HuH-7 (cell line): ENCODE data around the gene DNLZ.
"Not testable (repeated sequence)": the region's sequence is repeated elsewhere in the genome, so short reads cannot be mapped to it uniquely, and the experiment has no call there.

Experiments used
- DNase-seq: peaks from one replicate; pipeline ENCODE4 v3.0.0; 2011; ENCODE audit warnings: low spot score

DNLZ gene

DNA sequence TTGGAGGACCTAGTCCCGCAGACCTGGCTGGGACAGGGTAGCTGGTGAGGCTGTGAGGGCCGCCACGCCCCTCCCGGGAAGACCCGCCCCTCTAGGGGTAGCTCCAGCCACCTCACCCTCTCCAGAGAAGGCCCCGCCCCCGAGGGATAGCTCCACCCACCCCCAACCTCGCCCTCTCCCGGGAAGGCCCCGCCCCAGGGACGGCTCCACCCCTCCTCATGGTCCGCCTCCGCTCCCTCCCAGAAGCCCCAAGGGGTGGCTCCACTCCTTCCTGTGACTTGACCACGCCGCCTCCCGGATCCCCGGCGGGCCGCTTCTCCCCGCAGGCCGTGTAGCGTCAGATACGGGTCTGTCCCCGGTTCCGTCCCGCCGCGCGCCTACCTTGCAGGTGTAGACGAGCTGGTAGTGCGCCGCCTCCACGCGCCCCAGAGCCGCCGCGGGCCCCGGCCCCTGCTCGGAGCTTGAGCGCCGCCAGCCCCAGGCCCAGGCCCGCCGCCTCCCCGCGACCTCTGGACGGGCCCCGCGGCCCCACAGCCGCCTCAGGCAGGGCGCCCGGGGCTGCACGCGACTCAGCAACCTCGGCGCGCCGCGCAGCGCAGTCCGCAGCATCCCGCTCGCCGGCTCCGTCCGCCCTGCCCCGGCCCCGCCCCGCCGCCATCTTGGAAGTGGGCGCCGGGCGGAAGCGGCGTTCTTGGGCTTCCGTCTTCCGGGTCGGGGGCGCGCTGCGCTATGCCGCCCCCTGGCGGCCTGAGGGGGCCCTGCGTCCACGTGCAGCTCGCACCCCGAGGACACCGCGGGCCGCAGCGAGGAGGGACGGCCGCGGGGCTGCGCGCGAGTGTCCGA, at the start of gene DNLZ:
DNLZ (minus strand) TSS at position 639 of the 843 bp plus-strand sequence; CDS start at position 609, 30 bp downstream.
- peak; percentile 99 for DNase-seq

DNA sequence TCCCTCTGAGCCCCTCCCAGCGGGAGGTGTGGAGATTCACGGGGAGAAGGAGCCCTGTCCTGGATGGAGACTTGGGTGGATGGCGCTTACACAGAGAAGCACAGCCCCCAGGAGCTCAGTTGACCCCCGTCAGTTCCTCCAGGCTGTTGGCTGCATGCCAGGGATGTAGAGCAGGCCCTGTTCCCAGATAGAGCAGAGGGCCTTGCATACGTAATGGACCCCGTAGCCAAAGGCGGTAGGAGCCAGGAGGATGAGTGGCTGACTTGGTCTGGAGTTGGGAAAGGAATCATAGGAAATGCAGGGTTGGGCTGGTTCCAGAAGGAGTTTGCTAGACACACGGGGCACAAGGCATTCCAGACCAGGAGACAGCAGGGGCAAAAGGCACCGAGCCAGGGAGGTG, 49.4 kb upstream of the DNLZ start:
- DNase-seq, result no peak

DNA sequence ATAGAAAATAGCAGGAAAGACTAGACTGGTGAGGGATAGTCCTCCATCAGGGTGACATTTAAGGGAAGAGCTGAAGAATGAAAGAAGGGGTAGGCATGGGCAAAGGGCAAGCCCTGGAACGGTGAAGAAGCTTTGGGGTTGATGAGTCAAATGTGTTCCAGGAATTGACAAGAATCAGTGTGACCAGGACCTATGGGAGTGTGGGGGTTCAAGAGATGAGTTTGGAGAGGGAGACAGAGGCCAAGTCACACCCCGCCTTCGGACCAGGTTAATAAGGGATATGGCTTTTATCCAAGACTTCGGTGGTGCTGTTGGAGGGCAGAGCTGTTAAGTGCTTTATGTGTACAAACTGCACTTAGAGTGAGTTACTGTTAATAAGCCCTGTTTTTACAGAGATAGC, 47.8 kb upstream of the DNLZ start:
- no peak for DNase-seq

DNA sequence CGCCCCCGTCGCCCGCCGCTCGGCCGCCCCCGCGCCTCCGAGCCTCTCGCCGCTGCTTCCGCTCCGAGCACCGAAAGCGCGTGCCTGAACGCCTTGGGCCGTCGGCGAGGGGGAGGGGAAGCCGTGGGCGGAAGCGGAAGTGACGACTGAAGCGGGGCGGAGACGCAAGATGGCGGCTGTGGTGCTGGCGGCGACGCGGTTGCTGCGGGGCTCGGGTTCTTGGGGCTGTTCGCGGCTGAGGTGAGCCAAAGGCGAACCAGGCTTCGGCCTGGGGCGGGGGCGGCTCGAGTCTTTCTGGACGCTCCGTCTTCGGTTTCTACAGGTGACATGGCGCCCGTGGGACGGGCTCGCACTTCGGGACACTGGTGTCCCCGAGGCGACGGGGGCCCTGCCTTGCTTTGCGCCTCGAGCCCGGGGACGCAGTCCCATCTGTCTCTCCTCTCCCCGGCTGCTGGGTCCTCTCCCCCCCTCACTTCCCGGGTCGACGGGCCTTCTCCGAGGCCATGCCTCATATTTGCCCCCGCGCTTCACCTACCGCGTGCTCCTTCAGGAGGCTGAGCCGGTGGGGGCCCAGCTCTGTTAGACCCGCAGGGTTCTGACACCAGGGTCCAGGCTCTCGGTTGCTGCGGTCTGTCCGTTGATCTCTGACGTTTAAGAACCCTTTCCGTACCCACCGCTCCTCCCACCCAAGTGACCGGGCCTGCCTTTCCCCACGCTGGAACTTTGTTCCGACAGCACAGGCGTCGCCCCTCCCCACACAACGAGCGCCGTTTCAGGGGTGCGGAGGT, 47.1 kb upstream of the DNLZ start, which contains the start of the genes ENTR1 and PMPCA:
ENTR1 (minus strand) TSS at position 115 of the 788 bp plus-strand sequence. CDS start 217 bp downstream, outside the sequence.
PMPCA (plus strand) TSS at position 159 of the 788 bp plus-strand sequence; CDS start at position 170, 11 bp downstream.
- peak; percentile 99 for DNase-seq

DNA sequence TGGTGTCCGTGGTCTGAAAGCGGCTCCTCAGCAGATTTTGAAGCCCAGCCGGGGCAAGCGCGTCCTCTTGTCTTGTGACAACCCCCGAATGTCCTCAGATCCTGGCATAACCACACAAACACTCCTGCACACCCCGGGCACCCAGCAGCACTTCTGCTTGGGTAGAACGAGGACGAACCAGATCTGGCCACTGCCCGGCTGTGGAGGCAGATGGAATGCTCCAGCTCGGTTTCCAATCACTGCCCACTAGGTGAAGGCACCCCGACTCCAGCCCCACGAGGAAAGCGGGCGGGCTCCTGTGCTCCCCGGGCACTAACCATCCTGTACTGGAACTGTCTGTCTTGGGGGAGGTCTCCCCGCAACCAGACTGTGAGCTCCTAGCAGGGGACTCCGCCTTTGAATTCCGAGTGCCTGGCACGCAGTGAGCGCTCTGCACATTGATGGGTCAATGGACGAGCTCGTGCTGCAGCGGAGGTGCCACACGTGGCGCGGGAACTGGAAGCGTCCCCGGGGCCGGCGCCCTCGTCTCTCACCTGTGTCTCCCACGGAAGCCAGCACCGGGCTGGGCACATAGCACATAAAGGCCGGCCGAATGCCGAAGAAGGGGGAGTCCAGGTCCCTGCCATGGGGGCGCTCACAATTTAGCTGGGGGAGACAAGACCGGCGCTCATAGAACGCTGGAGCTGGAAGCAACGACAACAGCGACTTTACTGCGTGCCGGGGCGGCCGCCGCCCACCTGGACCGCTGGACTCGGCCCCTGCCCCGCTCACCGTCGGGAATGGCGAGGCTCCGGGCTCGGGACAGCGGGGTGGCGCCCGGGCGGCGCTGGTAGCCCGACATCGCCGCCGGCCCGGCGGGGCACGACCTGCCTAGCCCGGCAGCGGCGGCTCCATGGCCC, 46.3 kb upstream of the DNLZ start:
- DNase-seq, result peak; percentile 57

DNA sequence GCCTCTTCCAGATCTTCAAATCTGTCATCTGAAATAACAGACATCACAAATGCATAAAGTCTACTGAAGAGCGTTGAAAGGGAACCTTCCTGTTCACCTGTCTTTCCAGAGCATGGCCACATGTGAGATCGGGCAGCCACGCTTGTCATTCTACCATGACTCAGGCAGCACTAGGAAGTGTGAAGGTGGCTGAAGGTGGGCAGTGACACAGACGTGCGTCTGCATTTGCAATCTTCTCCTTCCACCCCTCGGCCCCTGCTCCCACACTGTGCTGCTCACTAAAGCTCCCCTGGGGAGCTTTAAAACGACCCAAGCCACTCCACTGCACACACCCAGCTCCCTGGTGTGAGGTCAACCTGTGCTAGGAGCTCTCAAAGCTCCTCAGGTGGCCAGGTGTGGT, 44.4 kb upstream of the DNLZ start:
- DNase-seq, result no peak

DNA sequence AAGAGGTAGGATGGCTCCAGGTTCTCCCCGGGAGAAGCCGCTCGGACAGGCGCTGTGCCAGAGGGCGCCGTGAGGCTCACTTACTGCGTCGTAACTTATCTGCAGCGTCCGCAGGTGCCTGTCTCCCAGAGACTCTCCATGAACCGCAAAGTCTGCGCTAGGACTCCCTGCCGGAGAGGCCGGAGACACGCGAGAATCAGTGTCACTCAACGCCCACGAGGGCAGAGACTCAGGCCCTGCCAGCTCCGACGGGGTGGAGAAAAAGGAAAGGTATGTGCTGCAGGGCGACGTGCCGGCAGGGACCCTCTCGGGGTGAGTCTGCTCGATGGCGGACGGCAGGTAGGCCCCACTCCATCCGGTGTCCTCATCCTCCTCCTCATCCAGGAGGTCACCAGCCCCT, 43.5 kb upstream of the DNLZ start:
- not testable (repeated sequence) for DNase-seq

DNA sequence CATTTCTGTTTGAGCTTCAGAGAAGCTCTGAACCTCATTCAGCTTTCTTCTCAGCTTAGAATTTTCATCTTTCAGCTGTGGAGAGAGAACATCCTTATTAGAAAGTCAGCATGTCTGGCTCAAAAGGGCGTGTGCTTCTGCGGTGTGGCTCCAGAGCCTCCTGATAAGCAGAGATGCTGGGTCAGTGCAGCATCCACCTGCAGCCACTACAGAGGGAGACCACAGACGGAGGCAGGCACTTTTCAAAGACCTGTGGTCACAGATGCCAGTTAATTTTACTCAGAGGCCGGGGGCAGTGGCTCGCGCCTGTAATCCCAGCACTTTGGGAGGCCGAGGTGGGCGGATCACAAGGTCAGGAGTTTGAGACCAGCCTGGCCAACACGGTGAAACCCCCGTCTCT, 42.4 kb upstream of the DNLZ start:
- not testable (repeated sequence) for DNase-seq

DNA sequence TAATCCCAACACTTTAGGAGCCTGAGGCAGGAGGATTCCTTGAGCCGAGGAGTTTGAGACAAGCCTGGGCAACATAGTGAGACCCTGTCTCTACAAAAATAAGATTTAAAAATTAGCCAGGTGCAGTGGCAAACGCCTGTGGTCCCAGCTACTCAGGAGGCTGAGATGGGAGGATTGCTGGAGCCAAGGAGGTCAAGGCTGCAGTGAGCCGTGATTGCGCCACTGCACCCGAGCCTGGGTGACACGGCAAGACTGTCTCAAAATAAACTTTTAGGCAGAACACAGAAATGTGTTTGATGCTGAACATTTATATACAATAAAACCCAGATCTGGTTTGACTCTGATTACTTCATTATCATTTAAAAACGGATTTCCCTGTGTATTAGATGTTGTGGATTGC, 41.9 kb upstream of the DNLZ start:
- no peak for DNase-seq

DNA sequence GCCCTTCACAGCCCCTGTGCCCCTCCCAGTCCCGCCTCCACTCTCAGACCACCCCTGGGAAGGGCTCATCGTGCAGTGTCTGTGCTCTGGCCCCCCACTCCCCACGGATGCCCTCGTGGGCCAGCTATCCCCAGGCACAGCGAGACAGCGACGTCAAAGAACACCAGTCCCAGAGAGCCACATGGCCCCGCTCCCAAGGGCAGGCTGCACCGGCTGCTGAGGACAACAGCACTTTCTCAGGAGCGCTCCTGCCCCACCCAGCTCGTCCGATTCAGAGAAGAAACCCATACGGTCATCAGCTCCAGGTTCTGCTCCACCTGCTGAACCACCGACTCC, 41.2 kb upstream of the DNLZ start:
- DNase-seq, result no peak

DNA sequence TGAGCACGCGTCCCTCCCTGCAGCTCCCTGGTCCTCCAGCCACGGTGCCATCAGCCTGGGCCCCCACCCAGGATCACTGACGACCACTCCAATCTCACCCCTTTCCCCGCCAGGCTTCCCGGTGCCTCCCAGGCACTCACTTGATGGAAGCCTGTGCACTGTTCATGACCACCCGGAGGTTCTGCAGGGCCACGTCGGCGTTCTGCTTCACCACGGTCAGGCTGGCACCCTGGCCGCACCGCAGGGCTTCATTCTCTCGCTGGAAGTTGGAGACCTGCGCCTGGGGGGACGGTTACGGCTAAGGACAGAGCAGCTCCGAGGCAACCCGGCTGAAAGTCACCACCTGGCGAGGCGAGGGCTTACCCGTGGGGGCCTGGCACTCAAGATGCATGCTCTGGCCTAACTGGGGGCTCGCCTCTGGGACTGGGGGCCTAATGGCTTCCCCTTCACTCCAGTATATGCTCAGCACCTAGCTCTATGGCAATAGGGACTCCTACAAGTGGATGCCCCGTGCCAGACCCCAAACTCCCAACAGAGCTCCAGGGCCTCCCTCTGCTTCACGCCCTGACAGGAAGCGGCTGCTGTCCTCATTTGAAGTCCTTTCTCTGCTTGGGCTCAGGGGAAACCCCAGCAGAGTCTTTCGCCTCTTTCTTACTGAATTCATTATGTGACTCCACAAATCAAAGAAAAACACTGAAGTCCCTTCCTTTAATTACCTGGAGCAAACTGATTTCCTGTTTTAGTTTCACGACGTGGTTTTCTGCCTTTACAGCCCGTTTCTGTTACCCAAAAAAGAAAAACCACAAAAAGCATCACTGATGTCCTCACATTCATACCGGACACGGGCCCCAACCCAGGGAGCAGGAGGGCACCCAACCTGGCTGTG, 40.6 kb upstream of the DNLZ start:
- DNase-seq, result no peak

DNA sequence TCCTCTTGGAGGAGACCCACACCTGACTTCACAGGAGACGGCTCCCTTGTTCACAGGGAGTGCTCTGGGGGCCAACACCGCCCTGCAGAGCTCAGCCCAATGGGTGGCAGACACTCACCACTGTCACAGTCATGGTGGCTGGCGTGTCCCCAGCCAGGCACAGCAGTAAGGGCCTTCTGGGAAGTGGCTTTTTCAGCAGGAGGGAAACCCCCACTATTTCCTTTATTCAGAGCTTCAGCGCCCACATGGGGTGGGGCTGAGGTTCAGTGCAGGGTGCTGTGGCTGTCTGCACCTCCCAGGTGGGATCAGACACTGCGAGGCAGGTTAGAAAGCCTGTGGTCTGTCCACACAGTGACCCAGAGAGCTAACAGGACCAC, 40.0 kb upstream of the DNLZ start:
- no peak for DNase-seq

DNA sequence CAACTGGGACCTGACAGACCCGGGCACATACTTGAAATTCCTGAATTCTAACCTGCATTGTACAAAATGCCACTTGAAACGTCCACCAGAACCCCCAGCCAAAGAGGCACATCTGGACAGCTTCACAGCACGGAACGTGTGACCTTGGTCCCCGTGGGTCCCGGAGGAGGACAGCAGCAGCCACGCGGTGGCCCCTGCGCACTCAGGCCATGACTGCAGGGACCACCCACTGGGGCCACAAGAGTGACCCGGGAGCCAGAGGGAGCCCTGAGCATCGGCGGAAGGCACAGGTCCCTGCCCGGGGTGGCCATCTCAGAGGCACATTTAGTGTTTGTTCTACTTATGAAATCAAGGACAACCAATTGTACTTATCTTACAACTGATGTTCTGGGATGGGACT, 38.5 kb upstream of the DNLZ start:
- no peak for DNase-seq

DNA sequence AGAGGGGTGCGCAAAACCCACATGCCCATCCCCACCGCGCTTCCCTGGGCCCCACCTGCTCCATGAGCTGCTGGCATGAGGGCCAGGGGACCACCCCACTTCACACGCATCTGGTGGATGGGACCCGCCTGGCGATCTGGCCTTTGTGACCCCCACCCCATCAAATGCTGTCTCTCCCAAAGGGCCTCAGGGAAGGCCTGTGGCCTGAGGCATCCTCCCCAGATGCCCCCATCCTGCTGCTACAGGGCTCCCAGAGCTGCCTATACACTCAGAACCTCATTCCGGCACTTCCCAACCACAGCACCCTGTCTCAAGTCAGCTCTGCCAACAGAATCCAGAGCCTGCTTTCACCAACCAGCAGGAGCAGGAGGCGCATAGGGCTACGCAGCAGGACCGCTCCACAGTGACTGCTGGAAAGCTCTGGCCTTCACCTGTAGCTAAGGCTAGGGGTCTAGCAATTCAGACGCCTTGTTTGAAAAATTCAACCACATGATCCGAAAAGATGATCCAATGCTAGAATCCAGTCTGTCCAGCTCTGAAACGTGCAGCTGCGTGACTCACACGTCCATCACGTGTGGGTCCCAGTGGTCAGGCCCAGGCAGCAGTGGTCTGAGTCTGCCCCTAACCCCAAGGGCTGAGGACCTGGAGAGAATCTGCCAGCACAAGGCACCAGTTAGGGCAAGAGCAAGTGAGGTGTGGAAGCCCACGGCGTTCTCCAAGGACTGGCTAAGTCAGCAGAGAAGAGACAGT, 37.8 kb upstream of the DNLZ start:
- DNase-seq, result no peak

DNA sequence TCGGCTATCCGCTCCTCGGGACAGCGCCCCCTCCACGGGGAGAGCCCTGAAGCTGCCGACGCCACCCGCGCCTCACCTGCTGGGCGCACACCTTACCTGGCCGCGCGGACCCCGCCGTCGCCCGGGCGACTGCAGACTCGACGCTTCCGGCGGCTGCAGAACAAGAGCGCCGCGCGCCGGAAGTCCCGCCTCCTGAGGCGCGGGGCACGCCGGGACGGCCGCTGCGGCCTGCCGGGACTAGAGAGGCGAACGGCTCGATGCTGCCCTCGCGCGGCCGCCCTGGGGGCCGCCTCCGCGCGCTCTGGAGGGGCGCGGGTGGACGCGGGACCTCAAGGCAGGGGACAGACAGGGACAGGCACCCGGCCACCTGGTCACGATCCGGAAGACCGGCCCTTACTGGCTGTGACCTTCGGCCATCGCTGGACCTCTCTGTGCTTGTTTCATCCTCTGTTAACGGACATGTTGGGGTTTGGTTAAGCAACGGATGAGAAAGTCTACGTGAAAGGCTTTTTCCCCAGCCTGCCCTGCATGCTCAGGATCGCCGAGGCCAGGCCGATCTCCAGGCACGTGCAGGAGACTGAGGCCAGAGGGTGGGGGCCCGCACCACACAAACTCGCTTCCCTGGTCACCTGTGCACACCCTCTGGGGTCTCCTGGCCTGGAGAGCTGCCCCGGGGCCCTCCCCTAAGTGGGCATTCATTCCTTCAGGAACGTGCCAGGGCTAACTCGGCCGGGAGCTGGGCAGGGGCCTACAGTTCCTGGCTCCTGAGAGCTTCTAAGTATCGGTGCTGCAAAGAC, 36.7 kb upstream of the DNLZ start, which contains the start of gene SNAPC4:
SNAPC4 (minus strand) TSS at position 133 of the 797 bp plus-strand sequence. CDS start 1,742 bp downstream, outside the sequence.
- DNase-seq, result peak; percentile 96

DNA sequence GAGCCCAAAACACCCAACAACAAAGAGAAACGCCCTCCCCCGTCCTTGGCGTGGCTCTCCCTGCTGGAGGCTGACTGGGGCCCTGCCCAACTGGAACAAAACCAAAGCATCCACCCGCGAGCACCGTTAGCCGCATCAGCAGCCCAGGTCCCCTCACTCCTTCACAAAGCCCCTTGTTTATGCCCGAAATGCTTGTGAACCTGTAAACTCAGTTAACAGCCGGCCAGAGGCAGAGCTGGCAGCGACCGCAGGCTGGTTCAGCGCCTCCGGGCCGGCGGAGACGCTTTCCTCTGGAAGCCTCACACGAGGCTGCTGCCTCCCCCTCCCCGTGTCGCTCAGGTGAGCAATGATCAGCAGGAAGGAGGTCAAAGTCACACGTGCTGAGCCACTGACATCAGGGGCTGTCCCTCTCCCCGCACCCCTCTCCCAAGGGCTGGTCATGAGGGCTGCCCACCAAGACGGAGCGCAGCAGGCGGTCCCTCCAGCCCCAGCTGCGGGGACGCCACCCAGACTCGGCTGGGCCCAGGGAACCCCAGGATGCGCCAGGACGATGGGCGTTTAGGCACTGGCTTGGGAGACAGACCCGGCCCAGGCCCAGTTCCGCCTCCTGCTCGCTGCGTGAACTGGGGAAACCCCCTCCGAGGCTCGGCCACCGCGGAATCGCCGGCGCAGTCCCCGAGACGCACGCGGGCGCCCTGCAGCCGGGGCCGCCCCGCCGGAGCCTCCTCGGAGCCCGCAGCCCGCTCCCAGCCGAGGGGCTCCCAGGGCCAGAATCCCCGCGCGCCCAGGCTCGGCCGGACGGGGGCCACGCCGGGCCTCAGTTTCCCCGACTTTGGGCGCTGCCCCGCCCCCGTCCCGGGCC, 35.9 kb upstream of the DNLZ start:
- DNase-seq, result peak; percentile 50

DNA sequence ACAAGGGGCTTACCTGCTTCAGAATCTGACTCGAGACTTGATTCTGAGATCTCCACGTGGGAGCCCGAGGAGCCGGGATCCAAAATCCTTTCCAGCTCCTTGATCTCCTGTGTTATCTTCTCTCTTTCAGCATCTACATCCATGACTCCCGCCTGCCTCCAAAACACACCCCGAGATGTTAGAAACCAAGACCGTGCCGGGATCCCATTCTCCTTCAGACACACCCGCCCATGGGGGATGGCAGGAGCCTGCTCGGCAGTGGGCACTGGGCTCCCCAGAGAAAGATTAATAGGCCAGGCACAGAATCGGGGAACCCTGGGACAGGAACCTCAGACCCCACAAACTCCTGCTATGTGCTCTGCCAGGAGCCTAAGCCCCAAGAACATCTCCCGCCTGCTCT, 34.7 kb upstream of the DNLZ start:
- DNase-seq, result no peak

DNA sequence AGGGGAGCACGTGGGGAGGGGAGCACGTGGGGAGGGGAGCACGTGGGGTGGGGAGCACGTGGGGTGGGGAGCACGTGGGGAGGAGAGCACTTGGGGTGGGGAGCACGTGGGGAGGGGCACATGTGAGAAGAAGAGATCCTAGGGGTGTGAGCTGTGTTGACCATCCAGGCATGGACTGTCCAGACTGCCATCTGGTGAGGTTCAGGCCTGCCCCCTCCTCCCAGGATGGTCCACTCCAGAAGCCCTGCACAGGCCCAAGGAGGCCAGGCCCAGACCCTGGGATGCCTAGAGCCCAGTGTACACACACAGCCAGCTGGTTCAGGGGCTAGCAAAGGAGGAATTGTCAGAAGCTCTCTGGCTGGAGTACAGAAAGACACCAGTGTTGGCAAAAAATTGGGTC, 34.1 kb upstream of the DNLZ start:
- no peak for DNase-seq

DNA sequence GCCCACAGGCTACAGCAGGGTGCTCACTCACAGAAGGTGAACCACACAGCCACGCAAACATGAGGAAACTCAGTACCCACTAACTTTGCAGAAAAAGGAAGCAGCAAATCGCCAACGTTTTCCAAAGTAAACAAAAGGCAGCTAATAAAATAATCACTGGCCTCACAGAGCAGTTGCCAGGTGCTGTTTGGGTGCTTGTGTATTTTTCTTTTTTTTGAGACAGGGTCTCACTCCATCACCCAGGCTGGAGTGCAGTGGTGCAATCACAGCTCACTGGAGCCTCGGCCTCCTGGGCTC, 32.6 kb upstream of the DNLZ start:
- no peak for DNase-seq
